ENCODE results near the gene TMEM161A. TPM values are rescaled to one million over a fixed set of nuclear protein-coding genes. Genes with fewer than 3 reads are reported as not detected.

Gene TMEM161A
- total and polyA plus RNA-seq, 2 experiments from 2014 or later: 38.9 to 59.5 TPM

- H3K4me1 ChIP-seq (ENCODE audit: insufficient read depth): no peaks in the 10 kb centered on the region
Observed at GRCh38 chr19:19096641-19097627, 41.3 kb downstream of the TMEM161A start.

GRCh38 chr19:19095691-19096090, 42.6 kb downstream of the TMEM161A start:
- no peak overlapping the region for H3K4me2 ChIP-seq
- H3F3A ChIP-seq (replicated peaks; ENCODE audit: low read depth): 0 out of 2 replicates have a peak, but pooled peaks cover 6% of the 10 kb centered on the region
- peaks cover 5% of the 10 kb centered on the region for H3K4me1 Mint-ChIP-seq
- peaks cover 6% of the 10 kb centered on the region for H3K4me1 ChIP-seq (ENCODE audit: insufficient read depth)
- no peak overlapping the region for H3K27ac Mint-ChIP-seq
- no peak overlapping the region for H2AFZ ChIP-seq
- H4K20me1 ChIP-seq (replicated peaks; ENCODE audit: insufficient read depth): no peaks in the 10 kb centered on the region
- no peak overlapping the region for H3K27ac ChIP-seq (ENCODE audit: low read depth)
- H3K27me3 Mint-ChIP-seq (ENCODE audit: insufficient read depth, low read depth, poor library complexity): peaks cover 18% of the 10 kb centered on the region
- no peaks in the 10 kb centered on the region for H3K27me3 ChIP-seq (ENCODE audit: insufficient read depth)
- DNase-seq (ENCODE audit: low spot score) (no peak), ATAC-seq (no peak)
- no peaks in the 10 kb centered on the region for H3K9me3 Mint-ChIP-seq
- no peaks in the 10 kb centered on the region for H3K9me2 ChIP-seq (ENCODE audit: insufficient read depth)
- H3K79me2 ChIP-seq (replicated peaks; ENCODE audit: insufficient read depth): no peaks in the 10 kb centered on the region
- no peaks in the 10 kb centered on the region for H3K36me3 ChIP-seq (ENCODE audit: insufficient read depth)
- no peaks in the 10 kb centered on the region for H3K36me3 Mint-ChIP-seq (ENCODE audit: low read depth)
- H3K4me3 ChIP-seq: no peak overlapping the region
- H3K4me3 Mint-ChIP-seq: no peak overlapping the region
- TF ChIP-seq NANOG (IDR thresholded peaks at IDR 0.05; ENCODE audit: borderline replicate concordance) (no peak), ZNF462 (CRISPR knock-in tag; IDR thresholded peaks at IDR 0.05) (no peak), JUNB (IDR thresholded peaks at IDR 0.05; ENCODE audit: unreplicated experiment) (no peak), EZH2 (IDR thresholded peaks at IDR 0.05; ENCODE audit: low read depth, unreplicated experiment) (no peak), ETS1 (IDR thresholded peaks at IDR 0.05) (no peak), POLR2AphosphoS5 (IDR thresholded peaks at IDR 0.05; ENCODE audit: low read depth) (no peak)

More at GRCh38 chr19:19096641-19097627, 41.3 kb downstream of the TMEM161A start:
- Mint-ChIP-seq H3K27me3 (ENCODE audit: insufficient read depth, low read depth, poor library complexity) (peaks cover 14% of the 10 kb centered on the region), H3K4me1 (no peaks in the 10 kb centered on the region; the same call in 2 of the 3 replicates), H3K4me3 (no peak overlapping the region), H3K9me3 (no peaks in the 10 kb centered on the region), H3K27ac (no peak overlapping the region), H3K36me3 (ENCODE audit: low read depth) (no peaks in the 10 kb centered on the region)
- DNase-seq (ENCODE audit: low spot score): no peak
- H3K27me3 ChIP-seq (ENCODE audit: insufficient read depth): no peaks in the 10 kb centered on the region
- no peak overlapping the region for H3K4me3 ChIP-seq
- 0 out of 2 replicates have a peak, but pooled peaks cover 6% of the 10 kb centered on the region for H3F3A ChIP-seq (replicated peaks; ENCODE audit: low read depth)
- no peak for ATAC-seq
- no peak overlapping the region for H3K27ac ChIP-seq (ENCODE audit: low read depth)
- no peak for TF ChIP-seq ETS1 (IDR thresholded peaks at IDR 0.05)
- H3K79me2 ChIP-seq (replicated peaks; ENCODE audit: insufficient read depth): no peaks in the 10 kb centered on the region
- H3K36me3 ChIP-seq (ENCODE audit: insufficient read depth): no peaks in the 10 kb centered on the region
- no peak overlapping the region for H2AFZ ChIP-seq
- no peak overlapping the region for H3K4me2 ChIP-seq
- H3K9me2 ChIP-seq (ENCODE audit: insufficient read depth): no peaks in the 10 kb centered on the region
- no peaks in the 10 kb centered on the region for H4K20me1 ChIP-seq (replicated peaks; ENCODE audit: insufficient read depth)

All from GM23338 (cell line).